HK-2 (cell line): Measurements from ENCODE around the gene MIXL1.
"Not testable (repeated sequence)": the region's sequence is repeated elsewhere in the genome, so short reads cannot be mapped to it uniquely, and the experiment has no call there.

Experiments used
- DNase-seq: peaks from one replicate; pipeline ENCODE4 v3.0.0-alpha.2; 2018; ENCODE audit not compliant: unreplicated experiment

MIXL1 gene

DNA sequence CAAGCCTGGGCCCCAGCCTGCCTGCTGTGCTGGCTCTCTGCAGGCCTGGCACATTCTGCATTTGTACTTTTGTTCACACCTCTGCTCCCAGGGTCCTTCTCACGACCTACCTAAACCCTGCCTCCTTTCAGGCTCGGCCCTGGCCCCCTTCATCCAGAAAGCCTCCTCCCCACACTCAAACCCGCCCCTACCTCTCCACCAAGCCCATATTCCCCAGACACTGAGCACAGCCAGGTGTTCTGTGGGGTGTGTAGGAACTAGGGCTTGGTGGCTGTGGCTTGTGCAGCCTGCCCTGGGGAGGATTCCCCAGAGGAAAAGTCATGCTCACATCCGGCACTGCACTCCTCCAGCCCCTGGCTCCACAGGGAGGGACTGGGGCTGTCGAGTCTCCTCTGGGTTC is 8.2 kb upstream of the MIXL1 start:
- DNase-seq: no peak

- no peak for DNase-seq
Observed at GRCh38 chr1:226216056-226216455, 7.4 kb upstream of the MIXL1 start.

GRCh38 chr1:226217273-226217672 is 6.2 kb upstream of the MIXL1 start:
- no peak for DNase-seq

- DNase-seq: no peak
Observed at GRCh38 chr1:226220473-226221189, 2.8 kb upstream of the MIXL1 start.

GRCh38 chr1:226222686-226223085 is 778 bp upstream of the MIXL1 start:
- no peak for DNase-seq

- DNase-seq: no peak
Observed at GRCh38 chr1:226223786-226224244, 351 bp downstream of the MIXL1 start.

GRCh38 chr1:226226601-226227000 is 3.1 kb downstream of the MIXL1 start:
- no peak for DNase-seq

GRCh38 chr1:226233293-226233692 is 9.8 kb downstream of the MIXL1 start:
- DNase-seq: no peak

DNA sequence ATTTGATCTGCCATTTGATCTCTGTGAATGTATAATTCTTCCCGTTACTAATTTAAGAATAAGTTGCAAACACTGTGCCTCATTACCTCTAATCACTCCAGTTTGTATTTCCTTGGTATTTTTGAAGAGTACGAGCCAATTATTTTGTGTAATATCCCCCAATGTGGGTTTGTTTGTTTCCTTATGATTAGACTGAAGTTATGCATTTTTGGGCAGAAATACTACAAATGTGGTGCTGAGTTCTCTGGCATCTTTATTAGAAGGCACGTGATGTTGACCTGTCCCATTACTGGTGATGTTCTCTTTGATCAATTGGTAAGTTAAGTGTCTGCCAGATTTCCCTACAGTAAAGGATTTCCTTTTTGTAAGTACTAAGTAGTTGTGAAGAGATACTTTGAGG is 10.3 kb downstream of the MIXL1 start:
- DNase-seq: no peak

GRCh38 chr1:226236826-226237225 is 13.4 kb downstream of the MIXL1 start:
- no peak for DNase-seq

- no peak for DNase-seq
Observed at GRCh38 chr1:226239421-226239820, 16.0 kb downstream of the MIXL1 start.

DNA sequence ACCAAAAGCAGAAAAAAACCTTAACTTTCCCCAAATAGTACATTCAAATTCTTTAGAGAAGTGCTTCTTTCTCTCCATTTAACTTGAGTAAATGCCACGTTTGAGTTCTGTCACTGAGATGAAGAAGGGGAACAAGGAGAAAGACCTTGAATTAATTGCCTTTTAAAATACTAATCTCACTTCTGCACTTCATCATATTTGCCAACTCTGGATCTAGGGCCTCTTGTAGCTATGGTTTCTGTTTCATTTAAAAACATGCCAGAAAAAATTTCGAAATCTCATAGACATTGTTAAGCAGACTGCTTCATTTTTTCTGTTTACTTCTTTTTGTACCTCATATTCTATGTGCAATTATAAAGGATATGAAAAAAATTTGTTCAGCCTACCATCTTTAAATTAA is 24.6 kb downstream of the MIXL1 start:
- no peak for DNase-seq

DNA sequence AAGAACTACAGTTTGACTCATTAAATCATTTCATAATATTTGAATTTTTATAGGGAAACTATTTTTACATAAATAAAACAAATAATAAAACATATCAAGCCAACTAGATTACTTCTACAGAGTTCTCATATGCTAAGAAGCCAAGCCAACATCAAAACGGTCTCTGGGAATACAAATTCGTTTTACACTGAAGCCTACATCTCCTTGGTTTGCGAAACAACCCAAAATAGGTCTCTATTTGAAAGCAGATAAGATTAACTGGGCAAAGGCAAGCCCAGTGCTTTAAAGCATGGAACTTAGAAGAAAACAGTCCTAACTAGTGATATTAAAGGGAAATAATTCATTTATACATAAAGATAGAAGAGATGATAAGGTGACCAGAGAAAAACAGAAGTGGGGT is 25.3 kb downstream of the MIXL1 start:
- DNase-seq: no peak

DNA sequence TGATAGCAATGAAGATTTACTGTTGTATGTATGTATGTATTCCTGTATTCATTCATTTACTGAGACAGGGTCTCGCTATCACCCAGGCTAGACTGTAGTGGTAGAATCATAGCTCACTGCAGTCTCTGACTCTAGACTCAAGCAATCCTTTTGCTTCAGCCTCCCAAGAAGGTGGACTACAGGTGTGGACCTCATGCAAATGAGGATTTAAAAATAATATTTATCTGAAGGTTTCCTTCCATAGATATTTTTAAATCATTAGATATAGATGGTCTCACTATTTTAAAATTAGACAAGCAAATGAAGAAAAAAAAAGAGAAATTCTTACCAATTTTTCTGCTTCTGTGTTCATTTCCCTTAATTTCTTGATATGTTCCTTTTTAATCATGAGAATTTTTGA is 27.0 kb downstream of the MIXL1 start:
- DNase-seq: no peak

DNA sequence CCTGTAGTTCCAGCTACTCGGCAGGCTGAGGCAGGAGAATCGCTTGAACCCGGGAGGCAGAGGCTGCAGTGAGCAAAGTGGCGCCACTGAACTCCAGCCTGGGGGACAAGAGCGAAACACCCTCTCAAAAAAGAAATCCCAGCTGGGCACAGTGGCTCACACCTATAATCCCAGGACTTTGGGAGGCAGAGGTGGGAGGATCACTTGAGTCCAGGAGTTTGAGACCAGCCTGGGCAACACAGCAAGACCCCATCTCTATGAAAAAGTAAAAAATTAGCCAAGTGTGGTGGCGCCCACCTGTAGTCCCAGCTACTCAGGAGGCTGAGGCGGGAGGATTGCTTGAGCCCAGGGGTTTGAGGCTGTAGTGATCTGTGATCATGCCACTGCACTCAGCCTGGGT is 29.4 kb downstream of the MIXL1 start:
- not testable (repeated sequence) for DNase-seq

- DNase-seq: no peak
Observed at GRCh38 chr1:226253933-226254332, 30.5 kb downstream of the MIXL1 start.

DNA sequence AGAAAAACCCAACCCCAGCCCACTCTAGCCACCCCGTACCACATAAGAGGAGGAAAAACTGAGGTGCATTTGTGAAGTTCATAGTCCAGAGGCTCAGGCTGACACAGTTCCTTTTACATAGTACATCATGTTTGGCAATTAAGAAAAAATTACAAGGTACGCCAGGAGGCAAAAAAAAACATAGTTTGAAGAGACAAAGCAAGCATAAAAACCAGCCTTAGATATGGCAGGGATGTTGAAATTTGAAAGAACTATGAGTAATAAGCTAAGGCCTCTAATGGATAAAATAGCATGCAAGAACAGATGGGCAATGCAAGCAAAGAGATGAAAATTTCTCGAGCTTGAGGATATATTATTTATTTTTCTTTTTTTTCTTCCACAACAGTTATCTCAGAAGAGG is 31.9 kb downstream of the MIXL1 start:
- no peak for DNase-seq

DNA sequence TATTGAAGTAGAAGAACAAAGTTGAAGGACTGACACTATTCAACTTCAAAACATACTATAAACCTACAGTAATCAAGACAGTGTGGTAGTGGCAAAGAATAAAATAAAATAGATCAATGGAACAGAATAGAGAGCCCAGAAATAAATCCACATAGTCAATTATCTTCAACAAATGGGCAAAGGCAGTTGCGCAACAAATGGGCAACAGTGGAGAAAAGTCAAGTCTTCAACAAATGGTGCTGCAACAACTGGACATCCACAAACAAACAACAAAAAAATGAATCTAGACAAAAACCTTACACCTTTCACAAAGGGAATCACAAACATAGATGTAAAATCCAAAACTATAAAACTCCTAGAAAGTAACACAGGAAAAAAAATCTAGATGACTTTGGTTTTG is 38.4 kb downstream of the MIXL1 start:
- DNase-seq: no peak

DNA sequence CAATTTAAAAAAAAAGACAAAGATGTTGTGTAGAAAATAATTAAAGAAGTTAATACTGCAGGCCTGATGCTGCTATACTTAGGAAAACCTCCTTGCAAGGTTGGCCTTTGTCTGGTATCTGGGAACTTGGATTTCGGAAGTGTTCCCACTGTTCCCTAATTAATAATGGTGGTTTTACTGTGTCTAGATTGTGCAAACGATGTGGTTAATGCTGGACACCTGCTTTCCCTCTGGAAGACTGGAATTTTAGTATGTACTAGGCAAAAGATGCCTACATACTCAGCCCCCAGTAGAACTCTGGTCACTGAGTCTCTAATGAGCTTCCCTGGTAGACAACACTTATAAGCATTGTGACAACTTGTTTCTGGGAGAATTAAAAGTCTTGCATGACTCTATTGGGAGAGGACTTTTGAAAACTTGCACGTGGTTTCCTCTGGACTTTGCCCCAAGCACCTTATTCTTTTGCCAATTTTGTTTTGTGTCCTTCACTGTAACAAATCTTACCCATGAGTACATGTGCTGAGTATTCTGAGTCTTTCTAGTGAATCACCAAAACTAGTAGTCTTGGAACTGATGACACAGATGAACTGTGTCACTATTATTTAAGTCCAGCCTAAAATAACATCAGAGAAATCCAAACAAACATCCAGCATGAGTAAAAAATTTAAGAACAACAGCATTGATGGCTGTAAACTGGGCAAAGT is 45.1 kb downstream of the MIXL1 start:
- DNase-seq: no peak

GRCh38 chr1:226272233-226272902 is 48.9 kb downstream of the MIXL1 start:
- not testable (repeated sequence) for DNase-seq

DNA sequence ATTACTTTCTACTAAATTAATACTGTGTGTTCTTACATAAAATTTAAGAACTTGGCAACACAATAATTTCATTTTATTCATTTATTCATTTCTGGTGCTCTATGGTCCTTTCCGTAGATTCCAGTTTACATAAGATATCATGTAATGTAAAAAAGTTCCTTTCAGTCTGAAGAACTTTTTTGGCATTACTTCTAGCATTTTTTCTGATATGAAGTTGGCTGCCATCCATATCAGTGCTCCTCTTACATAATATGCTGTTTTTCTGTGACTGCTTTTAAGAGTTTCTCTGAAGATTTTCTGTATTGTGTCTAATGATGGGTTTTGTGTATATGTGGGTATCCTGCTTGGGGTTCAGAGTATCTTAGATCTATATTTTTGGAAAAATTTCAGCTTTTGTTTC is 50.7 kb downstream of the MIXL1 start:
- no peak for DNase-seq

- no peak for DNase-seq
Observed at GRCh38 chr1:226276077-226276682, 52.7 kb downstream of the MIXL1 start.
